A549 (cell line): Measurements from ENCODE around the gene HS3ST6. TPM values are rescaled to one million over a fixed set of nuclear protein-coding genes. Genes with fewer than 3 reads are reported as not detected.

Experiments used
- ATAC-seq, 2 experiments: fragments of 200-7000 bp in 1 of 2; fragments of >200 bp in 1 of 2; cut with Nextera tagmentation in 1 of 2; cut with Tn5 transposase in 1 of 2; 3 replicates each; pipeline versions ENCODE4 v1.8.0 to v1.9.1; 2018 to 2020; ENCODE audit warnings: mild to moderate bottlenecking in 1 of 2, moderate library complexity in 1 of 2
- CTCF ChIA-PET: fragments of 300-600 bp; sonication (Branson Sonifier 250); formaldehyde crosslinking; extraction: SDS; loops from one replicate; lab custom pipeline; 2021; ENCODE audit warnings: antibody characterized with exemption, inconsistent platforms; lab: Yijun Ruan, JAX
- POLR2A ChIA-PET: fragments of 350-600 bp; formaldehyde crosslinking; extraction: SDS; loops from one replicate; lab custom pipeline; 2021; ENCODE audit warnings: antibody characterized with exemption, inconsistent platforms; lab: Yijun Ruan, JAX
- DNase-seq, 2 experiments: peaks; one replicate each; pipeline versions ENCODE4 v3.0.0 to v3.0.0-alpha.2; 2011 to 2016; ENCODE audit warnings: low read depth in 1 of 2, low spot score in 1 of 2
- FAIRE-seq: peaks from 2 replicates; lab custom pipeline; 2011; peaks lifted over from hg19 to GRCh38; lab: Jason Lieb, UNC
- H3K27ac ChIP-seq, 2 experiments: fragments of >200 bp; sonication (Bioruptor Twin); formaldehyde crosslinking; 3 replicates each; pipeline ENCODE4 v1.5.1; 2016 to 2017
- H3K4me1 ChIP-seq: fragments of >200 bp; sonication (Bioruptor Twin); formaldehyde crosslinking; 3 replicates; pipeline ENCODE4 v1.6.1; 2016
- H3K4me2 ChIP-seq: fragments of >200 bp; sonication (Bioruptor Twin); formaldehyde crosslinking; 3 replicates; pipeline ENCODE4 v1.6.1; 2016
- H3K4me3 ChIP-seq: fragments of >200 bp; sonication (Bioruptor Twin); formaldehyde crosslinking; 3 replicates; pipeline ENCODE4 v1.5.1; 2016
- H3K9me3 ChIP-seq: fragments of >200 bp; sonication (Bioruptor Twin); formaldehyde crosslinking; 3 replicates; pipeline ENCODE4 v1.6.1; 2016
- CHD2 ChIP-seq: fragments of 150-350 bp; IDR thresholded peaks from 2 replicates; pipeline ENCODE4 v1.6.1; 2014; ENCODE audit warnings: low read length; ENCODE audit not compliant: partially characterized antibody
- HDAC2 ChIP-seq: fragments of 200-600 bp; sonication (generic); IDR thresholded peaks from 2 replicates; pipeline ENCODE4 v1.6.1; 2016
- HOXA7 ChIP-seq: fragments of 250-450 bp; sonication (Bioruptor Pico); IDR thresholded peaks from 2 replicates; pipeline ENCODE4 v1.5.0; 2020; ENCODE audit warnings: mild to moderate bottlenecking, moderate library complexity
- KDM1A ChIP-seq: fragments of 200-600 bp; sonication (generic); IDR thresholded peaks from 2 replicates; pipeline ENCODE4 v1.6.1; 2016; ENCODE audit warnings: low read depth, mild to moderate bottlenecking
- NPAS2 ChIP-seq: fragments of 250-450 bp; sonication (Bioruptor Pico); IDR thresholded peaks from 2 replicates; pipeline ENCODE4 v1.8.0; 2022; ENCODE audit warnings: mild to moderate bottlenecking, moderate library complexity, borderline replicate concordance
- RAD21 ChIP-seq, 2 experiments: fragments of >200 bp in 1 of 2; sonication (Bioruptor Twin) in 1 of 2; formaldehyde crosslinking in 1 of 2; IDR thresholded peaks in 1 of 2; conservative IDR thresholded peaks in 1 of 2; 2 replicates in 1 of 2; 3 replicates in 1 of 2; pipeline ENCODE4 v1.6.1; 2012 to 2018; ENCODE audit warnings: inconsistent platforms in 1 of 2
- RCOR1 ChIP-seq: fragments of 150-350 bp; IDR thresholded peaks from 2 replicates; pipeline ENCODE4 v1.6.1; 2014; ENCODE audit warnings: antibody characterized with exemption, low read length, low read depth
- RNF2 ChIP-seq: fragments of 200-600 bp; sonication (generic); IDR thresholded peaks from 2 replicates; pipeline ENCODE4 v1.6.1; 2016; ENCODE audit warnings: low read depth, mild to moderate bottlenecking, antibody characterized with exemption, moderate library complexity, borderline replicate concordance
- SMC3 ChIP-seq: fragments of >200 bp; sonication (Bioruptor Twin); formaldehyde crosslinking; IDR thresholded peaks from 3 replicates; pipeline ENCODE4 v1.6.1; 2018; ENCODE audit warnings: inconsistent platforms
- ZNF302 ChIP-seq: fragments of 250-450 bp; sonication (Bioruptor Pico); IDR thresholded peaks from 2 replicates; pipeline ENCODE4 v1.9.0; 2021; ENCODE audit warnings: inconsistent platforms, mild to moderate bottlenecking, moderate library complexity
- WGBS: methylation state at CpG from one replicate; pipeline ENCODE4 v1.1.6; 2017; ENCODE audit errors: missing lambda C conversion rate; 5-methylcytosine and 5-hydroxymethylcytosine counted together
- polyA plus RNA-seq, 4 experiments: library from polyadenylated mRNA; depleted of rRNA in 3 of 4; stranded (reverse); fragments of >200 nt; fragmentation: RNase III in 1 of 4; extraction: RNeasy Plus Mini Kit Qiagen cat#74134 plus additional on column Dnase treatment in 1 of 4; gene quantifications; 2 replicates in 3 of 4; 3 replicates in 1 of 4; pipeline ENCODE4 v1.2.3, GENCODE V29; 2011 to 2017
- TF ChIP-seq, protein P1 (sequence below): fragments of >200 bp; sonication (Bioruptor Twin); formaldehyde crosslinking; IDR thresholded peaks from 3 replicates; pipeline ENCODE4 v1.5.1; 2016
- TF ChIP-seq, protein P2 (sequence below): fragments of >200 bp; sonication (Bioruptor Twin); formaldehyde crosslinking; IDR thresholded peaks from 3 replicates; pipeline ENCODE4 v1.6.1; 2016

Gene HS3ST6
- polyA plus RNA-seq, 2 of the 4 experiments (the other 2 are of a cell fraction) = 1.5 to 2.0 TPM

DNA sequence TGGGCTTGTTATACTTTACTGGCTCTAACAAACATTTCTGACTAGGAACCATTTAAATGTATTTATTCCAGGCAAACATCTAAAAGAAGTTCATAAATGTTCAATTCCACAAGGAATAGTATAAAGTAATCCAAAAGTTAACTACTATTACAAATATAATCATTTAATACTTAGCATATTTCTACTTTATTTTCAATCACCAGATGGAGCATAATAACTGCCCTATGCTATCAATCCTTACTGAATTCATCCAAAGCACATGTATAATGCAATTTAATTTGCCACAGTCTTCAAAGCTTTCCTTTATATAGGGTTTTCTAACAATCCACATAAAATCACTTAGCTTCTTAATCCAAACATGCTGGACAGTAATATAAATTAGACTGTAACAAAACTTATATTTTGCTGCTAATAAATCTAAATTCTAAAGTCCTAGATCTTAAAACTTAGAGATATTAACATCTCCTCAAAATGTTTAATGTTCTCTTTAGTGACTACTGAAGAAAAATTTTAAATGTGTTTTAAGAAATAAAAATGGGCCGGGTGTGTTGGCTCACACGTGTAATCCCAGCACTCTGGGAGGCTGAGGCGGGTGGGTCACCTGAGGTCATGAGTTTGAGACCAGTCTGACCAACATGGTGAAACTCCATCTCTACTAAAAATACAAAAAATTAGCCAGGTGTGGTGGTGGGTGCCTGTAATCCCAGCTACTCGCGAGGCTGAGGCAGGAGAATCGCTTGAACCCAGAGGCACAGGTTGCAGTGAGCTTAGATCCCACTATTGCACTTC is 52.1 kb downstream of the HS3ST6 start:
- no peak for DNase-seq
- no peak overlapping the region for H3K4me2 ChIP-seq
- no peak overlapping the region for H3K4me3 ChIP-seq
- FAIRE-seq = no peak
- CTCF ChIA-PET = interaction anchor here (0.7 to 25.7 kb wide), 9 partner anchors 18 to 105 kb away, joined by 3 to 396 read pairs (median 4); partner anchors contain the start of genes RPL3L and TBL3
- POLR2A ChIA-PET = interaction anchor here (0.9 to 1.0 kb wide), 2 partner anchors 63 to 99 kb away, joined by 3 to 4 read pairs; partner anchors contain the start of gene RPS2
- TF ChIP-seq HOXA7 (CRISPR knock-in tag) = no peak
- TF ChIP-seq RAD21 (conservative IDR thresholded peaks at IDR 0.05 in 1 of 2, IDR thresholded peaks at IDR 0.05 in 1 of 2) = peak; percentile 52; a peak in 4 of 5 replicates
- TF ChIP-seq SMC3 = peak; percentile 49
- TF ChIP-seq, protein P1, sequence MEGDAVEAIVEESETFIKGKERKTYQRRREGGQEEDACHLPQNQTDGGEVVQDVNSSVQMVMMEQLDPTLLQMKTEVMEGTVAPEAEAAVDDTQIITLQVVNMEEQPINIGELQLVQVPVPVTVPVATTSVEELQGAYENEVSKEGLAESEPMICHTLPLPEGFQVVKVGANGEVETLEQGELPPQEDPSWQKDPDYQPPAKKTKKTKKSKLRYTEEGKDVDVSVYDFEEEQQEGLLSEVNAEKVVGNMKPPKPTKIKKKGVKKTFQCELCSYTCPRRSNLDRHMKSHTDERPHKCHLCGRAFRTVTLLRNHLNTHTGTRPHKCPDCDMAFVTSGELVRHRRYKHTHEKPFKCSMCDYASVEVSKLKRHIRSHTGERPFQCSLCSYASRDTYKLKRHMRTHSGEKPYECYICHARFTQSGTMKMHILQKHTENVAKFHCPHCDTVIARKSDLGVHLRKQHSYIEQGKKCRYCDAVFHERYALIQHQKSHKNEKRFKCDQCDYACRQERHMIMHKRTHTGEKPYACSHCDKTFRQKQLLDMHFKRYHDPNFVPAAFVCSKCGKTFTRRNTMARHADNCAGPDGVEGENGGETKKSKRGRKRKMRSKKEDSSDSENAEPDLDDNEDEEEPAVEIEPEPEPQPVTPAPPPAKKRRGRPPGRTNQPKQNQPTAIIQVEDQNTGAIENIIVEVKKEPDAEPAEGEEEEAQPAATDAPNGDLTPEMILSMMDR = peak; percentile 30; the same call in 2 of the 3 replicates
- WGBS = 73% methylated on average over 6 of the region's 6 CpGs
- H3K9me3 ChIP-seq = no peaks in the 10 kb centered on the region
- H3K4me1 ChIP-seq = peaks cover 42% of the 10 kb centered on the region
- no peak for ATAC-seq
- peak overlapping the region; percentile 26 to 55; a peak in 3 of 6 replicates for H3K27ac ChIP-seq

DNA sequence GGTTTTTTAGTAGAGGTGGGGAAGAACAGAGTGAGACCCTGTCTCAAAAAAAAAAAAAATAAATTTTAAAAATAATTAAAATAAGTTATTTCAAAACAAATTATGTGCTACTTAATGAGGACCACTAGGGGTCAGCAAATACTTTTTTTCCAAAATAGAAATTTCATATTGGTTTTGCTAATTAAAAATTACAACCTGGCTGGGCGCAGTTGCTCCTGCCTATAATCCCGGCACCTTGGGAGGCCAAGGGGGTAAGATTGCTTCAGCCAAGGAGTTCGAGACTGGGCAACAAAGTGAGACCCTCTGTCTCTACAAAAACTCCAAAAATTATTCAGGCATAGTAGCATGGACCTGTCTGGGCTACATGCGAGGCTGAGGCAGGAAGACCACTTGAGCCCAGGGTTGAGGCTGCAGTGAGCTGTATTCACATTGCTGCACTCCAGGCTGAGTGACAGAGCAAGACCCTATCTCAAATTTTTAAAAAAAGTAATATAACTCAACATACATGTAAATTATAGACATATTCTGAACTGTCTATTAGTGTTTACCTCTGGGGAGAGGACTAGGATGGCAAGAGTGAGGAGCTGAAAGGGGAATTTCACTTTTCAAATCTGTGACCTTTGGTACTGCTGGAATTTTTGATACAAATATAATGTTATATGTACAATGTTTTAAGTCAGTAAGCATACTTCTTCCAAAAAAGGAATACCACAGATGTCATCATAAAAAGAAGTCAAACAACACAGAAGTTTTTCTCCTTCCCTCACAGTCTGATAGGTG is 54.3 kb downstream of the HS3ST6 start:
- FAIRE-seq (no peak), ATAC-seq (peak; percentile 66 to 74; a peak in 5 of 6 replicates), DNase-seq (peak in 1 of 2 experiments; percentile 44)
- WGBS = 27% methylated on average over 4 of the region's 4 CpGs
- no peaks in the 10 kb centered on the region for H3K9me3 ChIP-seq
- H3K4me1 ChIP-seq = peaks cover 26% of the 10 kb centered on the region
- CTCF ChIA-PET = interaction anchor here (0.5 to 25.7 kb wide), 20 partner anchors 10 to 215 kb away, joined by 3 to 396 read pairs (median 4); partner anchors contain the start of gene NDUFB10
- H3K4me2 ChIP-seq = peak overlapping the region; percentile 51
- POLR2A ChIA-PET = no interaction called here
- TF ChIP-seq SMC3 (peak; percentile 88), RAD21 (conservative IDR thresholded peaks at IDR 0.05 in 1 of 2, IDR thresholded peaks at IDR 0.05 in 1 of 2) (peak; percentile 75 to 90)
- TF ChIP-seq, protein P1 = peak; percentile 84
- TF ChIP-seq, protein P2, sequence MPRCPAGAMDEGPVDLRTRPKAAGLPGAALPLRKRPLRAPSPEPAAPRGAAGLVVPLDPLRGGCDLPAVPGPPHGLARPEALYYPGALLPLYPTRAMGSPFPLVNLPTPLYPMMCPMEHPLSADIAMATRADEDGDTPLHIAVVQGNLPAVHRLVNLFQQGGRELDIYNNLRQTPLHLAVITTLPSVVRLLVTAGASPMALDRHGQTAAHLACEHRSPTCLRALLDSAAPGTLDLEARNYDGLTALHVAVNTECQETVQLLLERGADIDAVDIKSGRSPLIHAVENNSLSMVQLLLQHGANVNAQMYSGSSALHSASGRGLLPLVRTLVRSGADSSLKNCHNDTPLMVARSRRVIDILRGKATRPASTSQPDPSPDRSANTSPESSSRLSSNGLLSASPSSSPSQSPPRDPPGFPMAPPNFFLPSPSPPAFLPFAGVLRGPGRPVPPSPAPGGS = no peak
- TF ChIP-seq, all 56 proteins: peak for 3
- peak overlapping the region; percentile 37 to 67; a peak in 5 of 6 replicates for H3K27ac ChIP-seq
- no peak overlapping the region for H3K4me3 ChIP-seq

DNA sequence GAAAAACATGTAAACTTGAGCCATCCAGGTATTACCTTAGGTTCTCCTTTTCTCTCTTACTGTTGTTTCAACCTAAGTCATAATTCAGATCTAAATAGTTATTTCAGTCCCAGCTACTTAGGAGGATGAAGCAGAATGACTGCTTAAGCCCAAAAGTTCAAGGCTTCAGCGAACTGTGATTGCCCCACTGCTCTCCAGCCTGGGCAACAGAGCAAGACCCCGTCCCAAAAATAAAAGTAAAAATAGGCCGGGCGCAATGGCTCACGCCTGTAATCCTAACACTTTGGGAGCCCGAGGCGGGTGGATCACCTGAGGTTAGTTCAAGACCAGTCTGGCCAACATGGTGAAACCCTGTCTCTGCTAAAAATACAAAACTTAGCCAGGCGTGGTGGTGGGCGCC is 55.8 kb downstream of the HS3ST6 start:
- CTCF ChIA-PET = interaction anchor here (0.7 to 25.7 kb wide), 14 partner anchors 8 to 120 kb away, joined by 3 to 396 read pairs (median 6); partner anchors contain the start of gene NDUFB10
- FAIRE-seq = no peak
- POLR2A ChIA-PET = no interaction called here
- H3K4me1 ChIP-seq = peaks cover 24% of the 10 kb centered on the region
- H3K9me3 ChIP-seq = no peaks in the 10 kb centered on the region
- no peak for DNase-seq
- H3K4me3 ChIP-seq = no peak overlapping the region
- WGBS = 87% methylated on average over 9 of the region's 9 CpGs
- ATAC-seq = no peak
- H3K27ac ChIP-seq = no peak overlapping the region
- H3K4me2 ChIP-seq = no peak overlapping the region
- TF ChIP-seq RCOR1 (no peak), ZNF302 (CRISPR knock-in tag) (no peak), KDM1A (no peak), RNF2 (no peak), CHD2 (no peak), NPAS2 (CRISPR knock-in tag) (no peak), HDAC2 (no peak)
